ENCODE results near the gene ROR2. TPM values are rescaled to one million over a fixed set of nuclear protein-coding genes. Genes with fewer than 3 reads are reported as not detected.

ROR2 gene
- total and polyA plus RNA-seq, 2 of the 8 experiments (the other 6 are each of a cell fraction or from before 2014, with no cell fraction given) = 2.7 to 4.3 TPM

- no peaks in the 10 kb centered on the region for H3K79me2 ChIP-seq (ENCODE audit: control insufficient read depth in 1 of 2, insufficient read depth in 2 of 2, low read length in 2 of 2)
- H3K4me1 ChIP-seq (replicated peaks in 1 of 4; ENCODE audit: control insufficient read depth in 3 of 4, insufficient read depth in 4 of 4, low read length in 3 of 4) = peaks cover 0 to 10% (median under 1%) of the 10 kb centered on the region in 4 experiments; a peak in 4 of 7 replicates
- ChIA-PET CTCF (ENCODE audit: partially characterized antibody) (interaction anchor here (0.6 to 1.5 kb wide), 5 partner anchors 13 to 122 kb away, joined by 3 to 5 read pairs (median 3); no protein-coding TSS in a partner anchor), POLR2A (ENCODE audit: partially characterized antibody) (no interaction called here)
- no peak overlapping the region for H3K56ac ChIP-seq (replicated peaks; ENCODE audit: insufficient read length, low read depth, low read length)
- peaks cover 5% of the 10 kb centered on the region; the same call in 1 of the 2 replicates for H3K79me1 ChIP-seq (ENCODE audit: low read depth, low read length)
- H2AFZ ChIP-seq (ENCODE audit: low read length) = no peak overlapping the region
- no peaks in the 10 kb centered on the region for H3K9me3 ChIP-seq (ENCODE audit: insufficient read depth in 2 of 2, low read depth in 1 of 2, low read length in 1 of 2)
- no peak overlapping the region; the same call in 1 of the 2 replicates for H3K18ac ChIP-seq (ENCODE audit: extremely low read depth, low read length)
- H3K4ac ChIP-seq (replicated peaks; ENCODE audit: insufficient read length, low read depth, low read length) = no peak overlapping the region
- no peak overlapping the region for H2BK120ac ChIP-seq (replicated peaks; ENCODE audit: low read depth, low read length)
- no peak for DNase-seq (ENCODE audit: low read depth in 1 of 2, low spot score in 2 of 2)
- no peak overlapping the region for H2BK12ac ChIP-seq (ENCODE audit: low read depth, low read length)
- H3K36me3 ChIP-seq (ENCODE audit: control insufficient read depth in 2 of 4, insufficient read depth in 4 of 4, low read length in 3 of 4) = no peaks in the 10 kb centered on the region
- H4K91ac ChIP-seq (replicated peaks; ENCODE audit: insufficient read length, low read length) = no peak overlapping the region
- H4K5ac ChIP-seq (ENCODE audit: insufficient read length, low read depth, low read length) = no peak overlapping the region
- no peak overlapping the region for H3K14ac ChIP-seq (ENCODE audit: insufficient read length)
- no peaks in the 10 kb centered on the region for H4K20me1 ChIP-seq (replicated peaks in 1 of 2; ENCODE audit: control insufficient read depth in 1 of 2, insufficient read depth in 2 of 2, low read length in 2 of 2)
- H2AK5ac ChIP-seq (ENCODE audit: low read depth, low read length) = peak overlapping the region; percentile 39; the same call in 1 of the 2 replicates
- FAIRE-seq = no peak
- 92% methylated on average over 25 of the region's 25 CpGs; no CpG with 5 or more reads in 1 of the 2 experiments for WGBS, 2 experiments (ENCODE audit: extremely low coverage in 1 of 2, insufficient coverage in 1 of 2, insufficient read length in 1 of 2, insufficient replicate concordance in 2 of 2, low coverage in 1 of 2, low lambda C conversion rate in 2 of 2, missing lambda C conversion rate in 1 of 2)
- H3K23ac ChIP-seq (ENCODE audit: insufficient read length) = no peak overlapping the region
- no peak overlapping the region for H3K27ac ChIP-seq (ENCODE audit: low read depth, low read length)
- no peak overlapping the region for H3K4me2 ChIP-seq (ENCODE audit: insufficient read depth in 1 of 2, low read depth in 2 of 2, low read length in 2 of 2)
- H3K9ac ChIP-seq (replicated peaks in 1 of 4; ENCODE audit: extremely low read depth in 1 of 4, low read depth in 3 of 4, low read length in 3 of 4) = no peak overlapping the region
- no peaks in the 10 kb centered on the region for H3K27me3 ChIP-seq (replicated peaks in 1 of 4; ENCODE audit: control insufficient read depth in 3 of 4, extremely low read depth in 1 of 4, insufficient read depth in 3 of 4, low read length in 3 of 4)
- no peaks in the 10 kb centered on the region for H3K23me2 ChIP-seq (ENCODE audit: low read depth, low read length)
- no peak overlapping the region for H3K4me3 ChIP-seq (ENCODE audit: extremely low read depth in 1 of 4, insufficient read depth in 2 of 4, low read depth in 3 of 4, low read length in 4 of 4)
- H2BK15ac ChIP-seq (ENCODE audit: low read length) = no peak overlapping the region
- no peak overlapping the region for H2BK5ac ChIP-seq (ENCODE audit: low read depth, low read length)
- H2BK20ac ChIP-seq (ENCODE audit: low read length) = no peak overlapping the region
- H4K8ac ChIP-seq (ENCODE audit: extremely low read depth, insufficient read depth, low read length) = peak overlapping the region; percentile 38; the same call in 1 of the 2 replicates
- no peak for TF ChIP-seq EZH2 (IDR thresholded peaks at IDR 0.05; ENCODE audit: low read depth, low read length, severe bottlenecking)
- no peak for TF ChIP-seq BRCA1 (IDR thresholded peaks at IDR 0.05; ENCODE audit: low read depth, low read length)
- TF ChIP-seq CREB1 (IDR thresholded peaks at IDR 0.05) = no peak
- no peak for TF ChIP-seq RNF2 (IDR thresholded peaks at IDR 0.05; ENCODE audit: borderline replicate concordance, low read depth, low read length, missing control alignments, poor library complexity, severe bottlenecking)
- no peak for TF ChIP-seq SAP30 (IDR thresholded peaks at IDR 0.05; ENCODE audit: insufficient read depth, insufficient replicate concordance, low read length)
- TF ChIP-seq NRF1 (IDR thresholded peaks at IDR 0.05; ENCODE audit: low read depth, low read length) = no peak
- TF ChIP-seq RBBP5 (IDR thresholded peaks at IDR 0.05; ENCODE audit: borderline replicate concordance, low read depth, low read length) = no peak
- TF ChIP-seq SIX5 (IDR thresholded peaks at IDR 0.05; ENCODE audit: low read depth, low read length) = no peak
- no peak for TF ChIP-seq CBX5 (IDR thresholded peaks at IDR 0.05; ENCODE audit: low read depth, low read length)
- TF ChIP-seq ATF2 (IDR thresholded peaks at IDR 0.05; ENCODE audit: low read length) = no peak
Observed at GRCh38 chr9:91833096-91833877, 116.7 kb downstream of the ROR2 start.

Data from H1 (cell line).